WI38 (cell line): ENCODE data around the gene NLGN3.

ENCODE experiments used
- H3K4me3 ChIP-seq: 2 replicates; pipeline ENCODE4 v1.5.1; 2011; ENCODE audit warnings: low read depth, mild to moderate bottlenecking, control low read depth, low read length
- TF ChIP-seq, protein P1 (sequence below): IDR thresholded peaks from 2 replicates; pipeline ENCODE4 v1.5.1; 2012; ENCODE audit warnings: low read depth, mild to moderate bottlenecking, control low read depth, low read length

NLGN3 gene

GRCh38 chrX:71099736-71100135 is 44.9 kb upstream of the NLGN3 start:
- H3K4me3 ChIP-seq, result no peak overlapping the region
- TF ChIP-seq, protein P1, sequence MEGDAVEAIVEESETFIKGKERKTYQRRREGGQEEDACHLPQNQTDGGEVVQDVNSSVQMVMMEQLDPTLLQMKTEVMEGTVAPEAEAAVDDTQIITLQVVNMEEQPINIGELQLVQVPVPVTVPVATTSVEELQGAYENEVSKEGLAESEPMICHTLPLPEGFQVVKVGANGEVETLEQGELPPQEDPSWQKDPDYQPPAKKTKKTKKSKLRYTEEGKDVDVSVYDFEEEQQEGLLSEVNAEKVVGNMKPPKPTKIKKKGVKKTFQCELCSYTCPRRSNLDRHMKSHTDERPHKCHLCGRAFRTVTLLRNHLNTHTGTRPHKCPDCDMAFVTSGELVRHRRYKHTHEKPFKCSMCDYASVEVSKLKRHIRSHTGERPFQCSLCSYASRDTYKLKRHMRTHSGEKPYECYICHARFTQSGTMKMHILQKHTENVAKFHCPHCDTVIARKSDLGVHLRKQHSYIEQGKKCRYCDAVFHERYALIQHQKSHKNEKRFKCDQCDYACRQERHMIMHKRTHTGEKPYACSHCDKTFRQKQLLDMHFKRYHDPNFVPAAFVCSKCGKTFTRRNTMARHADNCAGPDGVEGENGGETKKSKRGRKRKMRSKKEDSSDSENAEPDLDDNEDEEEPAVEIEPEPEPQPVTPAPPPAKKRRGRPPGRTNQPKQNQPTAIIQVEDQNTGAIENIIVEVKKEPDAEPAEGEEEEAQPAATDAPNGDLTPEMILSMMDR, result no peak

- H3K4me3 ChIP-seq, result no peak overlapping the region
- TF ChIP-seq, protein P1, result no peak
These were observed 43.8 kb upstream of the NLGN3 start for GRCh38 chrX:71100581-71101505.

DNA sequence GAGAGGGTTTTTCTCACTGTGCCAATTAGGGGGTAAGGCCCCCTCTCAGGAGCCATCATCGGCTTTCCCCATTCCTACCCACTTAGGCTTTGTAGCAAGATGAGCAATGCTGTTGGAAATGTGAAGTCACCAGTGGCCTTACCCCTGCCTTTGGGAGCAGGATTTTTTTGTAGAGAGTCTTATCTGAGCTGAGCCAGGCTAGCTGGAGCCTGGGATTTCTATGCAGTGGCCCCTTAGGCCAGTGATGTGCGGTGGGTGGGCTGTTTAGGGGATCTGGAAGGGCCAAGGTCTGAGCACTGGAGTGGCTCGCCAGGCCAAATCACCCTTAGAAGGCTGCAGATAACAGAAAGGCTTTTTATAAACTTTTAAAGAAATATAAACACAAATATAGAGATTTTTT is 42.3 kb upstream of the NLGN3 start:
- TF ChIP-seq, protein P1, result no peak
- H3K4me3 ChIP-seq, result no peak overlapping the region

- TF ChIP-seq, protein P1, result no peak
- no peak overlapping the region for H3K4me3 ChIP-seq
These were observed 41.3 kb upstream of the NLGN3 start for GRCh38 chrX:71103110-71103983.

DNA sequence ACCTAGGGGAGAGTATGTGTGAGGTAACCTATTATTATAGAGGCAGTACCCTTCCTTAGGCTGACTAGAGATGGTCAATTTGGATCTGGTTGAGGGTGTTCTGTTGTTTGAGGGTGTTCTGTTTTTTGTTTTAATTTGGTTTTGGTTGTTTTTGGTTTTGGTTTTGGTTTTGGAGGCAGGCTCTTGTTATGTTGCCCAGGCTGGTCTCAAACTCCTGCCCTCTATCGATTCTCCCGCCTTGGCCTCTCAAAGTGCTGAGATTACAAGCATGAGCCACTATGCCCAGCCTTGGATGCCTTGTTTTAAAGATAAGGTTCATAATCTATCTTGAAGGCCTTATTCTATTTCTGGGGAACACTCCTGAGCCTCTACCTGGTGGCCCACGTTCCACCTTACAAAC is 39.0 kb upstream of the NLGN3 start:
- TF ChIP-seq, protein P1, result no peak
- H3K4me3 ChIP-seq, result no peak overlapping the region

DNA sequence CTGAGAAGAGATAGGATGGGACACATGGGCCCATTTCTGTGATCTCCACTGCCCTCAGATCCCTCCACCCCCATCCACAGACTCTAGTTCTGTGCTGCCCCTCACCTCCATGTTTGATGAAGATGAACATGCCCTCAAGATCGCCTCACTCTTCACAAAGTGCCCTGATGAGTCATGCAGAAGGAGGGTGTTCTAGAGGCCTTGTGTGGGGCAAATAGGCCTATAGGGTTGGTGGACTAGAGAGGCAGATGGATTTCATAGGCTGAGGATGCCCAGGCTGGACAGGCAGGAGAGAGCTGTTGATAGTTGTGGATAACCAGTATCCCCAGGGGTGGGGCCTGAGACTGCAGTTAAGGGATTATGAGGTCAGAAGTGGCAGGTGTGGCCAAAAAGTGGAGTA is 38.2 kb upstream of the NLGN3 start, which contains the start of gene CXorf65:
Gene CXorf65, minus strand, starts transcription at position 314 of the 400 bp plus-strand sequence. Its CDS starts 184 bp downstream, at position 130.
- no peak within 1 kb of the TSS for H3K4me3 ChIP-seq
- TF ChIP-seq, protein P1, result no peak
